ENCODE measurements around the gene ZNF799.

- TF ChIP-seq, protein P1, sequence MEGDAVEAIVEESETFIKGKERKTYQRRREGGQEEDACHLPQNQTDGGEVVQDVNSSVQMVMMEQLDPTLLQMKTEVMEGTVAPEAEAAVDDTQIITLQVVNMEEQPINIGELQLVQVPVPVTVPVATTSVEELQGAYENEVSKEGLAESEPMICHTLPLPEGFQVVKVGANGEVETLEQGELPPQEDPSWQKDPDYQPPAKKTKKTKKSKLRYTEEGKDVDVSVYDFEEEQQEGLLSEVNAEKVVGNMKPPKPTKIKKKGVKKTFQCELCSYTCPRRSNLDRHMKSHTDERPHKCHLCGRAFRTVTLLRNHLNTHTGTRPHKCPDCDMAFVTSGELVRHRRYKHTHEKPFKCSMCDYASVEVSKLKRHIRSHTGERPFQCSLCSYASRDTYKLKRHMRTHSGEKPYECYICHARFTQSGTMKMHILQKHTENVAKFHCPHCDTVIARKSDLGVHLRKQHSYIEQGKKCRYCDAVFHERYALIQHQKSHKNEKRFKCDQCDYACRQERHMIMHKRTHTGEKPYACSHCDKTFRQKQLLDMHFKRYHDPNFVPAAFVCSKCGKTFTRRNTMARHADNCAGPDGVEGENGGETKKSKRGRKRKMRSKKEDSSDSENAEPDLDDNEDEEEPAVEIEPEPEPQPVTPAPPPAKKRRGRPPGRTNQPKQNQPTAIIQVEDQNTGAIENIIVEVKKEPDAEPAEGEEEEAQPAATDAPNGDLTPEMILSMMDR (IDR thresholded peaks at IDR 0.05): no peak
- TF ChIP-seq POLR2A (IDR thresholded peaks at IDR 0.05): no peak
These were observed 20.7 kb downstream of the ZNF799 start for GRCh38 chr19:12380444-12380737.
